ENCODE data around the gene WNT3.
"Not testable (repeated sequence)": the region's sequence is repeated elsewhere in the genome, so short reads cannot be mapped to it uniquely, and the experiment has no call there.

Gene WNT3

DNA sequence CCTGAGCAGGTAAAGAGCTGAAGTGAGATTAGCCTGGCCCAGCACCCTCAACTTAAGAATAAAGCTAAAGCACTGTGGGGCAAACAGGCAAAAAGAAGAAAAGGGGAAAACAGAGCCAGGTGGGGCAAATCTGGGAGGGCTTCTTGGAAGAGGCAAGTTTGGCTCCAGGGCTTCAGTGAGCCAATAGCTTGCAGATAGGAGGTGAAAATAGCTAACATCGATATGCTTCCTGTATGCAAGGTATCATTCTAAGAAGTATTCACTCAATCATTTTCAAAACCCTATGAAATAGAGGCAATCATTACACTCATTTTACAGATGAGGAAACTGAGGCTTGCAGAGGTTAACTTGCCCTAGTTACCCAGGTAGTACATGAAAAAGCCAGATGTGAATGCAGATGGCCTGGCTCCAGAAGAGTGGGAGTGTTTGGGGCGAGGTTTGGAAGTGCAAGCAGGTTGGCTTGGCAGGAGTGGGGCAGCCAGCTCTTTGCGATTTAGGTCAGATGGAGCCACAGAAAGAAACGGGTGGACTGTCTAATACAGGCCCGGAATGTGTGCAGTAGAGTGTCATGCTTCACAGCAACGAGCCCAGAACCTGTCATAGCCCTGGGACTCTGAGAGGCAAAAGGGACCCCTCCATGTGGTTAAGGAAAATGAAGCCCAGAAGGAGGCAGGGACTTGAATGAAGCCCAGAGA lies 5.7 kb downstream of the WNT3 start:
- DNase-seq, result no peak

- DNase-seq, result no peak
Measured at GRCh38 chr17:46811978-46812583, 6.4 kb downstream of the WNT3 start.

GRCh38 chr17:46810837-46811236 lies 7.7 kb downstream of the WNT3 start:
- no peak for DNase-seq

- no peak for DNase-seq
Measured at GRCh38 chr17:46809110-46809571, 9.4 kb downstream of the WNT3 start.

DNA sequence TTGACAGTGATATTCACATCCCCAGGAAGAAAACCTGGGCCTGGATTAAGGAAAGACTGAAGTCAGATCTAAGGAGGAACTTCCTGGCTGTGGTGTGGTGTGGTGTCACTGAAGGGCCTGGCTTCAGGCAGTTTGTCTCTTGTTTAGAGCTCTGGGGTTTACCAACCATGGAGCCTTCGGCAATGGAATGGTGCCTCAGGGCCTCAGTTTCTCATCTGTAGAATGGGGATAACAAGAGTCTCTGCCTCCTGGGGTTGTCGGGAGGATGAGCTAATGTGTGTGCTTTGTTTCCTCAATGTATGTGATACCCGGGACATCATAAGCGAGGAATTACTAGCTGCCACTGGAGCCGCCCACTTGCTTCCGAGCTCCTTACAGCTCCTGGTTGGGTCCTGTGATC lies 12.7 kb downstream of the WNT3 start:
- DNase-seq, result no peak

DNA sequence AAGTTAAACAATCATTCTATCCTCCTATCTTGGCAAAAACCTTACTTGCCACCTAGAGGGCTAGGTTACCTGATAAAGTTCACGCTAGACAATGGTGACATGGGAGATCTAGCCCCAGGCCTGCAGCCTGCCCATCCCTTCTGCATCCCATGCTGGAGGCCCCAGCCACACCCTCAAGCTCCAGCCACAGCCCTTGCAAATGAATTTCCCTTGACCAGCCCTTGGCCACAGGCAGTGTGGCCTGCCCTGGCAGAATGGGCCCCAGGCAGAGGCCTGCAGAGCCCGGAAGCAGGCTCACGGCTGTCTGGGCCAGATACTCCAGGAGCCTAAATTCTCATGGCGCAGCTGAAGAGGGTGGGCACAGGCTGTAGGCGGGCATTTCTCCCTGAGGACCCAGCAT lies 14.9 kb downstream of the WNT3 start:
- no peak for DNase-seq

GRCh38 chr17:46802800-46803199 lies 15.7 kb downstream of the WNT3 start:
- no peak for DNase-seq

GRCh38 chr17:46800573-46800972 lies 17.9 kb downstream of the WNT3 start:
- no peak for DNase-seq

DNA sequence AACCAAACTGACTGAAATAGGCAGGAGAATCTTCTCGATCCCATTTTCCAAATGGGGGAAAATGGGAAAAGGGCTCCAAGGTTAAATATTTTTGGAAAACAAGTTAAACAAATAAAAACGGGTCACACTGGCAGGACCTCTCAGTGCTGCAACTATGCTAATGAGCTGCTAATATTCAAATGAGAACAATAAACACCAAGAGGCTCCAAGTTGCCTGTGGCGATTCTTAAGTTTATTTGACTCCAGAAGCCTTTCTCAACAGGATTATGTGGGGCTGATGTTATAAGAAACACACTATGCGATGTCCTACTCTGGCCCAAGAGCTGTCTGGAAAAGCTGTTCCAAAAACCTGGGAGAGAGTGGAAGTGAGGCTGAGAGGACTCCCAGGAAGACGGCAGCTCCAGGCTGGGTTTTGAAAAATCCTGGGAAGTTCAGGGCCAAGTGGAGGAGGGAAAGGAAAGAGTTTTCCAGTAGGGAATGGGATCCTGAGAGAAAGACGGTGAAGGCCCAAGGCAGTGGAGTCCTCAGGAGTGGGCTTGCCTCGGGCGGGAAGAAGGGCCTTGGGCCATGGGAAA lies 21.4 kb downstream of the WNT3 start:
- no peak for DNase-seq

GRCh38 chr17:46796524-46796923 lies 22.0 kb downstream of the WNT3 start:
- no peak for DNase-seq

- no peak for DNase-seq
Measured at GRCh38 chr17:46796084-46796483, 22.4 kb downstream of the WNT3 start.

GRCh38 chr17:46795379-46795952 lies 23.0 kb downstream of the WNT3 start:
- DNase-seq, result no peak

- DNase-seq, result no peak
Measured at GRCh38 chr17:46794318-46794717, 24.2 kb downstream of the WNT3 start.

- DNase-seq, result no peak
Measured at GRCh38 chr17:46793541-46793940, 25.0 kb downstream of the WNT3 start.

- not testable (repeated sequence) for DNase-seq
Measured at GRCh38 chr17:46793023-46793422, 25.5 kb downstream of the WNT3 start.

DNA sequence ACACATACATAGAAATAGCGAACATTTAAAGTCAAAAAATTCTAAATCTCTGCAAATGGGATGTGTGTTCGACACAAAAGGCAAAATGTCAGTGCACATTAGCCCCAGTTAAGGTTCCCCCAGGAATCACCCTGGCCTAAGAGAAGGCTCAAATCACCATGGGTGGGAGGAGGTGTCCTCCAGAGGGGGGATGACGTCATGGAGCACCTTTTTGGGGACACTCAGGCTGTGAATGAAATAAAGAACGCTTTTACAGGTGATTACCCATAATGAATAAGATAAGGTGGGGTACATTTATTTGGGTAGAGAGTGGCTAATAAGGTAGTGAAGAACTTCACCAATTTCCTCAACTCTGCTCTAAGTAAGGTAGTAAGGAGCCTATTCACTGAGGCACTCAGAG lies 26.4 kb downstream of the WNT3 start:
- DNase-seq, result no peak

- no peak for DNase-seq
Measured at GRCh38 chr17:46791531-46791930, 27.0 kb downstream of the WNT3 start.

DNA sequence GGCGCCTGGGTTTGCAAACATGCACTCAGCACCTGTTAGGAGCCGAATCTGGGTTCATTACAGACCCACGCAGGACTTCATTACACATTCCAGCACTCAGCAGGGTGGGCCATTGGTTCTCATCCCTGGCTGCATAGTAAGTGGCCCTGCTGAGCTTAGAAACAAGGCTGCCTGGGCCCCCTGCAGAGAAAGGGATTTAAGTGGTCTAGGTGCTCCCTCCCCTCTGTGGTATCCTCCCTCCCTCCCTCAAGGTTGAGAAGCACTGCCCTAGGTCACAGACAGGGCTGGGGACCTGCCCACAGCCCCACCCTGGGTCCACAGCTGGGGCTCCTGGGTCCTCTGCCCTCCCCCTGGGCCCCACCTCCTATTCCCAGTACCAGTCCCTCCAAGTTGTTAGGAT lies 28.3 kb downstream of the WNT3 start:
- DNase-seq, result no peak

DNA sequence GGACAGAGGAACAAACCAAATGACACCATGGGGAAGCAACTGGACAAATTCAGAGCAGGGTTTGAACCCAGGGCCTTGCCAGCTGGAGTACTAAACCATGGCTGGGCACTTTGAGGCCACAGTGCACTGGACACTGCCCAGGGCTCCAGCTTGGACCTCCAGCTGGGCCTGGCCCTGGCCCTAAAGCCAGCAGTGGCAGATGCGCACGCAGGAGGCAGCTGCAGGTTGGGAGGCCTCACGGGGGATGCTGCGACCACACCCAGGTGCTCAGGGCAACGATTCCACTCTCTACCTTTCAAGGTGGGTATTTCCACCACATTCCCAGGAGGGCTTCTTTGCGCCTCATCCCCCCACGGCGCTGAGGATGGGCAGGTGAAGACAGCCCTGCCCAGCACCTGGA lies 28.9 kb downstream of the WNT3 start:
- DNase-seq, result no peak

DNA sequence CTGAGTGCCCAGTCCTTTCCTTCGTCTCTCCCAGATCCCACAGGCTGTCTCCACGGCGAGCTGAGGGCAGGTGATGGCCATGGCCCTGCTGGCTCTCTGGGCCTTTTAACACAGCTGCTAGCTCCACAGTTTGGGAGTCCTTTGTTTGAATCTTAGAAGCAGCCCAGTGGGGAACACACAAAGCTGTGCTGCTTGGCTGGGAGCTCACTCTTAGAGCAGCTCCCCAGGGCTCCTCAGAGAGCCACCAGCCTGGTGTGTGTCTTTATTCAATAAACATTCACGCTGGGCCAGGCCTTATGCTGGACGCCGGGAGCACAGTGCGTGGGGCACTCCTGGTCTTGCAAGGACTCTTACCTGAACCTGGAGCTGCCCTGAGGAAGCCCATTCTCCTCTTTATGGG lies 29.7 kb downstream of the WNT3 start:
- DNase-seq, result no peak

GRCh38 chr17:46788300-46788699 lies 30.2 kb downstream of the WNT3 start:
- DNase-seq, result no peak

GRCh38 chr17:46787478-46787877 lies 31.0 kb downstream of the WNT3 start:
- DNase-seq, result no peak

GRCh38 chr17:46785696-46786095 lies 32.8 kb downstream of the WNT3 start:
- no peak for DNase-seq

DNA sequence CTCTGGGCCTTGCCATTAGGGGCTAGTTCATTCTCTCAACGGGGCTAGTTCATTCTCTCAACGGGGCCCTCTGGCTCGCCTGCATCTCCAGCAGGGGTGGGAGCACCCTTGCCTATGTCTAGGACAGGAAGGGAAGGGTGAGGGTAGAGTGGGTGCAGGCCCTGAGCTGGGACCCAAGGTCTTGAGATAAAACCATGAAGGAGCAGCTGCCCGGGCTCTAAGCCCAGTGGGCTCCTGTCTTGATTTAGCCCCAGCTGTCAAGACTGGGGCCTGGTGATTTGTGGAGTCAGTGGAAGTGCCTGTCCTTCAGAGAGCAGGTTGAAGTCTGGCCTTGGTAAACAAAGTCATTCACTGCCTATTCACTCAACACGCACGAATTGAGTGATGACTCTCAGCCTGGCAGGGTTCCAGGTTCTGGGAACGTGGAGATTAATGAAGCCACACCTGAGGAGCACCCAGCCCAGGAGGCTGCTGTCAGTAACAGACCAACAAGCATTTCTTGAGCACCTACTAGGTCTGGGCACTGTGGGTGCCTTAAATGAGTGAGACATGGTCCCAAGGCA lies 35.4 kb downstream of the WNT3 start:
- DNase-seq, result no peak

Data from NCI-H1105 treated with DMSO at 0.1 percent for 48 hours (cell line).